ENCODE measurements around the gene PLXDC2.

PLXDC2 gene

DNA sequence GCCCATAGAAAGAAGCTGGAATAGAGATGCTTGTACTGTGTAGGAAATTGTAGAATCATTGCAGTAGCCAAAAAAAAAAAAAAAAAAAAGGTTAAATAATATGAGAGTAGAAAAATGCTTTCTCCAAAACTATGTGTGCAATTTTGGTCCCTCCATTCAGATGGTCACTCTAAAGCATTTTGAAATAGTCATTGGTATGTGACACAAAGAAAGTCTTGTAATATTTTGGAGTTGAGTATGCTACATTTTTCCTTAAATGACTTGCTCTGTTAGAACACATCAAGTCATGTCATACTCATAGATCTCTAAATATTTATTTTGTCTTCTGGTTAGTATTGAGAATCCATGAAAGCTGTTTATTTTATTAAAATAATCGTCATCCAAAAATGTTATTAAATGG is 424.4 kb downstream of the PLXDC2 start:
- H3K27ac ChIP-seq (ENCODE audit: low read length), result no peak overlapping the region
- H2AFZ ChIP-seq (ENCODE audit: low read depth, low read length), result no peak overlapping the region
- no peaks in the 10 kb centered on the region for H3K9me3 ChIP-seq (ENCODE audit: insufficient read depth, low read length, severe bottlenecking)
- no peaks in the 10 kb centered on the region for H3K79me2 ChIP-seq (ENCODE audit: insufficient read depth, low read length)
- H3K27me3 ChIP-seq (ENCODE audit: insufficient read depth, low read length, poor library complexity), result no peaks in the 10 kb centered on the region
- no peak for DNase-seq
- no peak overlapping the region for H3K4me3 ChIP-seq (ENCODE audit: low read depth in 1 of 2, low read length in 2 of 2)
- no peak for ATAC-seq (ENCODE audit: insufficient read depth, low read depth)
- TF ChIP-seq, protein P1, sequence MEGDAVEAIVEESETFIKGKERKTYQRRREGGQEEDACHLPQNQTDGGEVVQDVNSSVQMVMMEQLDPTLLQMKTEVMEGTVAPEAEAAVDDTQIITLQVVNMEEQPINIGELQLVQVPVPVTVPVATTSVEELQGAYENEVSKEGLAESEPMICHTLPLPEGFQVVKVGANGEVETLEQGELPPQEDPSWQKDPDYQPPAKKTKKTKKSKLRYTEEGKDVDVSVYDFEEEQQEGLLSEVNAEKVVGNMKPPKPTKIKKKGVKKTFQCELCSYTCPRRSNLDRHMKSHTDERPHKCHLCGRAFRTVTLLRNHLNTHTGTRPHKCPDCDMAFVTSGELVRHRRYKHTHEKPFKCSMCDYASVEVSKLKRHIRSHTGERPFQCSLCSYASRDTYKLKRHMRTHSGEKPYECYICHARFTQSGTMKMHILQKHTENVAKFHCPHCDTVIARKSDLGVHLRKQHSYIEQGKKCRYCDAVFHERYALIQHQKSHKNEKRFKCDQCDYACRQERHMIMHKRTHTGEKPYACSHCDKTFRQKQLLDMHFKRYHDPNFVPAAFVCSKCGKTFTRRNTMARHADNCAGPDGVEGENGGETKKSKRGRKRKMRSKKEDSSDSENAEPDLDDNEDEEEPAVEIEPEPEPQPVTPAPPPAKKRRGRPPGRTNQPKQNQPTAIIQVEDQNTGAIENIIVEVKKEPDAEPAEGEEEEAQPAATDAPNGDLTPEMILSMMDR (IDR thresholded peaks at IDR 0.05; ENCODE audit: borderline replicate concordance, extremely low read depth, low read length, poor library complexity, severe bottlenecking), result no peak
- TF ChIP-seq EZH2 (IDR thresholded peaks at IDR 0.05; ENCODE audit: borderline replicate concordance, low read depth, low read length, severe bottlenecking), result no peak
- no peak overlapping the region for H3K9ac ChIP-seq (ENCODE audit: low read depth, low read length)
- H3K4me2 ChIP-seq (ENCODE audit: insufficient read depth, low read length), result no peak overlapping the region
- H3K36me3 ChIP-seq (ENCODE audit: insufficient read depth, low read length), result no peaks in the 10 kb centered on the region
- H3K4me1 ChIP-seq (ENCODE audit: insufficient read depth, low read length), result no peaks in the 10 kb centered on the region
- H4K20me1 ChIP-seq (ENCODE audit: insufficient read depth, low read length), result no peaks in the 10 kb centered on the region

DNA sequence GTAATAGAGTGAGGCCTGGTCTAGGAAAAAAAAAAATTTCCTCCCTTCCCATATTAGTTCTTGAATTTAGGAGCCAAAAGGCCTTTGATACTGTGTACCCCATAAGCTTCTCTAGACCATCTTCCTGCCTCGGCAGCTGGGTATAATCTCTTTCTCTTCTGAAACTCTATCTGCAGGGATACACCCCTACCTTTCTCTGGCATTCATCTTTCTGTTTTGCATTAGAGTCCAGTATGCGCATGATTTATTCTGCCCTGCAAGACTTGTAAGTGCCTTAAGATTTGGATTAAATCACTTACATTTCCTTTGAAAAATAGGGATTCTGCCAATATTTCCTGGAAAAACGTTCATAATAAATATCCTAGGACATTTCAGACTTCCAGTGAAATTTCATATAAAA is 431.2 kb downstream of the PLXDC2 start:
- H3K36me3 ChIP-seq (ENCODE audit: insufficient read depth, low read length), result no peaks in the 10 kb centered on the region
- H2AFZ ChIP-seq (ENCODE audit: low read depth, low read length), result no peak overlapping the region
- H3K79me2 ChIP-seq (ENCODE audit: insufficient read depth, low read length), result no peaks in the 10 kb centered on the region
- no peaks in the 10 kb centered on the region for H4K20me1 ChIP-seq (ENCODE audit: insufficient read depth, low read length)
- ATAC-seq (ENCODE audit: insufficient read depth, low read depth), result no peak
- no peaks in the 10 kb centered on the region for H3K9me3 ChIP-seq (ENCODE audit: insufficient read depth, low read length, severe bottlenecking)
- no peak overlapping the region for H3K4me2 ChIP-seq (ENCODE audit: insufficient read depth, low read length)
- DNase-seq, result no peak
- no peaks in the 10 kb centered on the region for H3K4me1 ChIP-seq (ENCODE audit: insufficient read depth, low read length)
- H3K4me3 ChIP-seq (ENCODE audit: low read depth in 1 of 2, low read length in 2 of 2), result no peak overlapping the region
- no peaks in the 10 kb centered on the region for H3K27me3 ChIP-seq (ENCODE audit: insufficient read depth, low read length, poor library complexity)
- no peak overlapping the region for H3K27ac ChIP-seq (ENCODE audit: low read length)
- no peak overlapping the region for H3K9ac ChIP-seq (ENCODE audit: low read depth, low read length)
- no peak for TF ChIP-seq EZH2 (IDR thresholded peaks at IDR 0.05; ENCODE audit: borderline replicate concordance, low read depth, low read length, severe bottlenecking)
- TF ChIP-seq, protein P1 (IDR thresholded peaks at IDR 0.05; ENCODE audit: borderline replicate concordance, extremely low read depth, low read length, poor library complexity, severe bottlenecking), result no peak

DNA sequence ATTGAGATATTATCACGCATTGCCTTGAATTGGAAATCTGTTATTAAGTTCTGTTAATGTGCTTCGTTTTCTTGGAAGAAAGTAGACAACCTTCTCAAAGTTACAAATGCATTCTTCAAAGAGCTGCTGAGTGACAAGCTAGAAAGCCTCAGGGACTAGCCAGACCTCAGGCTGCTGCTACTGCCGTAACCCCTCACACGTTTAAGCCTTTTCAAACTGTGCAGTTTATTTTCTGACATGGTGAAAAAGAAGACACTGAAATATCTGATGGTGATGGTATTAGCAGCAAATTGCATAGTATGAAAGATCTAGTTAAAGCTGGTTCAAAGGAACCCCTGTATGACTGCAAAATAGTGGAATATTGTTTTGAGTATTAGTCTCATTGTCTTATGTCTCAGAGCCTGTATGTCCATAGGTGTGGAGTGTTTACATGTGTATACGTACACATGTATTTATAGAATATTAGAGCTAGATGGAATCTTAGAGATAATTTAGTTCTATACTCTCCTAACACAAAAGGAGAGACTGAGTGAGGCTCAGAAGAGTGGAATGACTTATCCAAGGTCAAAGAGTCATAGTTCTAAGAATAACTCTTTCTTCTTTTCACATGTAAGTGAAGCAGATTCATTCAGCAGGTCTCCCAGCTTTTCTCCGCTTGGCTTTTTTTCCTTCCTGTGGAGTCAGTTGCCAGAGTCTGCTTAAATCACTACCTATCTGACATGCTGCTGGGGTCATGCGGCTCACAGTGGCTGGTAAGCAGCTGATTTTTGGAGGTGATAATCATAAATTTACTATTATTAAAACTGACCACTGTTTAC is 431.9 kb downstream of the PLXDC2 start:
- H3K27ac ChIP-seq (ENCODE audit: low read length), result no peak overlapping the region
- H3K4me3 ChIP-seq (ENCODE audit: low read depth in 1 of 2, low read length in 2 of 2), result no peak overlapping the region
- H3K9ac ChIP-seq (ENCODE audit: low read depth, low read length), result no peak overlapping the region
- ATAC-seq (ENCODE audit: insufficient read depth, low read depth), result no peak
- no peak overlapping the region for H2AFZ ChIP-seq (ENCODE audit: low read depth, low read length)
- H3K79me2 ChIP-seq (ENCODE audit: insufficient read depth, low read length), result no peaks in the 10 kb centered on the region
- no peaks in the 10 kb centered on the region for H3K27me3 ChIP-seq (ENCODE audit: insufficient read depth, low read length, poor library complexity)
- H4K20me1 ChIP-seq (ENCODE audit: insufficient read depth, low read length), result no peaks in the 10 kb centered on the region
- H3K36me3 ChIP-seq (ENCODE audit: insufficient read depth, low read length), result no peaks in the 10 kb centered on the region
- H3K4me2 ChIP-seq (ENCODE audit: insufficient read depth, low read length), result no peak overlapping the region
- TF ChIP-seq, protein P1 (IDR thresholded peaks at IDR 0.05; ENCODE audit: borderline replicate concordance, extremely low read depth, low read length, poor library complexity, severe bottlenecking), result no peak
- TF ChIP-seq EZH2 (IDR thresholded peaks at IDR 0.05; ENCODE audit: borderline replicate concordance, low read depth, low read length, severe bottlenecking), result no peak
- DNase-seq, result no peak
- no peaks in the 10 kb centered on the region for H3K9me3 ChIP-seq (ENCODE audit: insufficient read depth, low read length, severe bottlenecking)
- no peaks in the 10 kb centered on the region for H3K4me1 ChIP-seq (ENCODE audit: insufficient read depth, low read length)

Measured in DND-41 (cell line).